GM23338 (cell line): ENCODE data around the gene SLC17A1. TPM values are rescaled to one million over a fixed set of nuclear protein-coding genes. Genes with fewer than 3 reads are reported as not detected.

Source experiments
- ATAC-seq: fragments of 200-7000 bp; cut with Tn5 transposase; 3 replicates; pipeline ENCODE4 v1.9.1; 2020
- DNase-seq: peaks from one replicate; pipeline ENCODE4 v3.0.0-alpha.2; 2015; ENCODE audit warnings: low spot score
- H2AFZ ChIP-seq: fragments of 200-600 bp; sonication (generic); 2 replicates; pipeline ENCODE4 v1.8.0; 2016; ENCODE audit warnings: antibody characterized with exemption, mild to moderate bottlenecking, moderate library complexity
- H3F3A ChIP-seq: fragments of 200-600 bp; sonication (generic); replicated peaks from 2 replicates; pipeline ENCODE4 v1.8.0; 2017; ENCODE audit warnings: antibody characterized with exemption, mixed run types, low read depth
- H3K27ac ChIP-seq: fragments of 200-600 bp; sonication (generic); 2 replicates; pipeline ENCODE4 v1.6.1; 2016; ENCODE audit warnings: low read depth
- H3K27me3 ChIP-seq: fragments of 200-600 bp; sonication (generic); 2 replicates; pipeline ENCODE4 v1.8.0; 2016; ENCODE audit warnings: mild to moderate bottlenecking, mixed run types, moderate library complexity; ENCODE audit not compliant: insufficient read depth
- H3K36me3 ChIP-seq: fragments of 200-600 bp; sonication (generic); 2 replicates; pipeline ENCODE4 v1.8.0; 2016; ENCODE audit warnings: mild to moderate bottlenecking; ENCODE audit not compliant: insufficient read depth
- H3K4me1 ChIP-seq: fragments of 200-600 bp; sonication (generic); 2 replicates; pipeline ENCODE4 v1.8.0; 2016; ENCODE audit warnings: mild to moderate bottlenecking, moderate library complexity; ENCODE audit not compliant: insufficient read depth
- H3K4me2 ChIP-seq: fragments of 200-600 bp; sonication (generic); 2 replicates; pipeline ENCODE4 v1.7.1; 2017; ENCODE audit warnings: mixed run types
- H3K4me3 ChIP-seq: fragments of 200-600 bp; sonication (generic); 2 replicates; pipeline ENCODE4 v1.6.1; 2016; ENCODE audit warnings: mixed run types
- H3K79me2 ChIP-seq: fragments of 200-600 bp; sonication (generic); replicated peaks from 2 replicates; pipeline ENCODE4 v1.8.0; 2017; ENCODE audit warnings: mild to moderate bottlenecking; ENCODE audit not compliant: insufficient read depth
- H3K9me2 ChIP-seq: fragments of 200-600 bp; sonication (generic); 2 replicates; pipeline ENCODE4 v1.8.0; 2017; ENCODE audit not compliant: insufficient read depth
- H4K20me1 ChIP-seq: fragments of 200-600 bp; sonication (generic); replicated peaks from 2 replicates; pipeline ENCODE4 v1.8.0; 2017; ENCODE audit warnings: mild to moderate bottlenecking; ENCODE audit not compliant: insufficient read depth
- H3K27ac Mint-ChIP-seq: 2 replicates; pipeline ENCODE4 v1.8.0; 2020; ENCODE audit warnings: inconsistent platforms, mild to moderate bottlenecking, moderate library complexity, mixed read lengths
- H3K27me3 Mint-ChIP-seq: 3 replicates; pipeline ENCODE4 v1.8.0; 2022; ENCODE audit warnings: low read depth, mild to moderate bottlenecking, moderate library complexity, mixed read lengths, inconsistent platforms; ENCODE audit not compliant: insufficient read depth, poor library complexity
- H3K36me3 Mint-ChIP-seq: 3 replicates; pipeline ENCODE4 v1.8.0; 2021; ENCODE audit warnings: low read depth, mild to moderate bottlenecking, inconsistent platforms, moderate library complexity, mixed read lengths
- H3K4me1 Mint-ChIP-seq: 3 replicates; pipeline ENCODE4 v1.8.0; 2020; ENCODE audit warnings: mild to moderate bottlenecking, inconsistent platforms, mixed read lengths
- H3K4me3 Mint-ChIP-seq: 3 replicates; pipeline ENCODE4 v1.8.0; 2021; ENCODE audit warnings: moderate library complexity, mild to moderate bottlenecking, inconsistent platforms, mixed read lengths
- H3K9me3 Mint-ChIP-seq: 3 replicates; pipeline ENCODE4 v1.8.0; 2020; ENCODE audit warnings: moderate library complexity, mild to moderate bottlenecking, inconsistent platforms, mixed read lengths
- CREB1 ChIP-seq: fragments of 250-450 bp; sonication (Bioruptor Pico); IDR thresholded peaks from 2 replicates; pipeline ENCODE4 v1.5.0; 2020; ENCODE audit warnings: low read depth, mild to moderate bottlenecking, moderate library complexity
- CTCF ChIP-seq, 2 experiments: fragments of 200-600 bp in 1 of 2; sonication (generic) in 1 of 2; conservative IDR thresholded peaks; 2 replicates each; pipeline versions ENCODE4 v1.5.1 to v1.6.1; 2016 to 2017; ENCODE audit warnings: antibody characterized with exemption in 2 of 2, low read depth in 2 of 2, mild to moderate bottlenecking in 2 of 2, moderate library complexity in 1 of 2
- ETS1 ChIP-seq: IDR thresholded peaks from 2 replicates; pipeline ENCODE4 v1.6.1; 2016; ENCODE audit warnings: antibody characterized with exemption
- EZH2 ChIP-seq: fragments of 200-600 bp; sonication (generic); IDR thresholded peaks from one replicate; pipeline ENCODE4 v1.8.0; 2017; ENCODE audit warnings: antibody characterized with exemption, mild to moderate bottlenecking, low read depth; ENCODE audit not compliant: unreplicated experiment
- EZH2phosphoT487 ChIP-seq: fragments of 200-600 bp; sonication (generic); IDR thresholded peaks from one replicate; pipeline ENCODE4 v1.8.1; 2018; ENCODE audit warnings: antibody characterized with exemption; ENCODE audit not compliant: unreplicated experiment
- JUNB ChIP-seq: IDR thresholded peaks from one replicate; pipeline ENCODE4 v1.6.1; 2016; ENCODE audit warnings: antibody characterized with exemption; ENCODE audit not compliant: unreplicated experiment
- NANOG ChIP-seq: IDR thresholded peaks from 2 replicates; pipeline ENCODE4 v1.6.1; 2016; ENCODE audit warnings: antibody characterized with exemption, borderline replicate concordance
- POLR2AphosphoS5 ChIP-seq: IDR thresholded peaks from 2 replicates; pipeline ENCODE4 v1.6.1; 2016; ENCODE audit warnings: antibody characterized with exemption, low read depth
- REST ChIP-seq: IDR thresholded peaks from one replicate; pipeline ENCODE4 v1.6.1; 2018; ENCODE audit warnings: antibody characterized with exemption; ENCODE audit not compliant: unreplicated experiment
- STAT1 ChIP-seq: IDR thresholded peaks from one replicate; pipeline ENCODE4 v1.6.1; 2016; ENCODE audit warnings: antibody characterized with exemption; ENCODE audit not compliant: unreplicated experiment
- ZNF331 ChIP-seq: fragments of 250-450 bp; sonication (Bioruptor Pico); IDR thresholded peaks from 2 replicates; pipeline ENCODE4 v1.5.0; 2020; ENCODE audit warnings: low read depth, mild to moderate bottlenecking, moderate library complexity
- ZNF462 ChIP-seq: fragments of 250-450 bp; sonication (Bioruptor Pico); IDR thresholded peaks from 2 replicates; pipeline ENCODE4 v1.5.0; 2020; ENCODE audit warnings: mild to moderate bottlenecking, moderate library complexity
- polyA plus RNA-seq: library from polyadenylated mRNA; unstranded; fragments of >200 nt; fragmentation: Nextera tagmentation; extraction: Ambion mirVana; gene quantifications from 2 replicates; pipeline ENCODE4 v1.2.1, GENCODE V29; 2016
- total RNA-seq: library from RNA; depleted of rRNA; stranded (reverse); fragments of >200 nt; shearing (Covaris generic); gene quantifications from 2 replicates; pipeline ENCODE4 v1.2.3, GENCODE V29; 2014

SLC17A1 gene
- total and polyA plus RNA-seq, 2 experiments from 2014 or later = not detected

GRCh38 chr6:25829375-25829774 lies 2.5 kb downstream of the SLC17A1 start:
- H3K79me2 ChIP-seq = no peaks in the 10 kb centered on the region
- no peak for ATAC-seq
- H3F3A ChIP-seq = no peaks in the 10 kb centered on the region
- no peaks in the 10 kb centered on the region for H3K36me3 Mint-ChIP-seq
- no peak overlapping the region for H3K4me3 Mint-ChIP-seq
- no peaks in the 10 kb centered on the region for H3K27me3 ChIP-seq
- H3K4me2 ChIP-seq = no peak overlapping the region
- H3K27ac Mint-ChIP-seq = no peak overlapping the region
- H2AFZ ChIP-seq = no peak overlapping the region
- no peaks in the 10 kb centered on the region for H3K4me1 ChIP-seq
- no peaks in the 10 kb centered on the region for H3K36me3 ChIP-seq
- H3K9me3 Mint-ChIP-seq = no peaks in the 10 kb centered on the region
- no peak for DNase-seq
- no peaks in the 10 kb centered on the region for H4K20me1 ChIP-seq
- H3K4me1 Mint-ChIP-seq = peaks cover 2% of the 10 kb centered on the region; the same call in 1 of the 3 replicates
- no peak for TF ChIP-seq ZNF462 (CRISPR knock-in tag)
- no peak for TF ChIP-seq STAT1
- TF ChIP-seq NANOG = no peak
- no peak for TF ChIP-seq ETS1
- no peak for TF ChIP-seq POLR2AphosphoS5
- TF ChIP-seq CTCF (conservative IDR thresholded peaks at IDR 0.05; ENCODE audit: low read depth in 2 of 2) = no peak
- TF ChIP-seq CREB1 = no peak
- TF ChIP-seq REST = no peak
- TF ChIP-seq ZNF331 = no peak
- TF ChIP-seq EZH2 = no peak
- TF ChIP-seq JUNB = no peak
- no peak for TF ChIP-seq EZH2phosphoT487
- no peak overlapping the region for H3K27ac ChIP-seq
- no peak overlapping the region for H3K4me3 ChIP-seq
- no peaks in the 10 kb centered on the region for H3K9me2 ChIP-seq
- H3K27me3 Mint-ChIP-seq = no peaks in the 10 kb centered on the region
